Measurements from ENCODE around the gene EGR4. TPM values are rescaled to one million over a fixed set of nuclear protein-coding genes. Genes with fewer than 3 reads are reported as not detected.

EGR4 gene
- total RNA-seq, 2 experiments from 2014 or later = 0.14 to 0.17 TPM

DNA sequence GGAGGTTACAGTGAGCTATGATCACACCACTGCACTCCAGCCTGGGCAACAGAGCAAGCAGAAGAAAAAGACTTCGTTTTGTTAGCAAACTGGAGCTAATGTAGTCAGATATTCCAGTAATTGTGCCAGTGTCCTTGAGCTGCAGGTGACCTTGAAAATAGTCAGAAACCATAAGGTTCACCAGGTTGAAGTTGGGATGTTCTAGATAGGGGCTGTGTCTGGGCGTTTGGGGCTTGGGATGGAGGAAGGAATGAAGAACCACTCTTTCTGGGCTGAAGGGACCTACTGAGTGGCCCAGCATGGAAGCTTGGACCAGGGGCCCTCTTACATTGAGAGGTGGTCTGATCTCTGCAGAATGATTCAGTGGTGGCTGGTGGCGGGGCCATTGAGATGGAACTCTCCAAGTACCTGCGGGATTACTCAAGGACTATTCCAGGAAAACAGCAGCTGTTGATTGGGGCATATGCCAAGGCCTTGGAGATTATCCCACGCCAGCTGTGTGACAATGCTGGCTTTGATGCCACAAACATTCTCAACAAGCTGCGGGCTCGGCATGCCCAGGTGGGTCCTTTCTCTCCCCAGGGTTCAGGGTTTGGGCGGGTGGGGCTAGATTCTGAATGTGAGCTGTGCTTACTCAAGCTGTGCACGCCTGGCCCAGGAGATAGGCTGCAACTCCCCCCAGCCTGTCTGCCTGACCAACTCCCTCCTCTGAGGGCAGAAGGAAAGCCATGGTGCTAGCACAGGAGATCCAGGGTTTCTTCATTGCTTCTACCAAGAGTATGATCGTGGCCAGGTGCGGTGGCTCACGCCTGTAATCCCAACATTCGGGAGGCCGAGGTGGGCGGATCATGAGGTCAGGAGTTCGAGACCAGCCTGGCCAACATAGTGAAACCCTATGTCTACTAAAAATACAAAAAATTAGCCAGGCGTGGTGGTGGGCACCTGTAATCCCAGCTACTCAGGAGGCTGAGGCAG is 42.2 kb downstream of the EGR4 start:
- Histone ChIP-seq H3K27me3 (ENCODE audit: control insufficient read depth in 1 of 2, insufficient read depth in 2 of 2, low read length in 2 of 2) (no peaks in the 10 kb centered on the region), H3K9me3 (ENCODE audit: control insufficient read depth in 1 of 2, insufficient read depth in 1 of 2, low read length in 2 of 2) (no peaks in the 10 kb centered on the region), H3K4me1 (ENCODE audit: insufficient read depth, low read length) (no peaks in the 10 kb centered on the region), H3K4me3 (ENCODE audit: low read length) (no peak overlapping the region), H3K27ac (ENCODE audit: low read depth in 1 of 2, low read length in 2 of 2) (no peak overlapping the region), H3K36me3 (ENCODE audit: insufficient read depth, low read length) (peaks cover 80% of the 10 kb centered on the region)
- H3K4me1 Mint-ChIP-seq (ENCODE audit: low read depth) = peaks cover 2% of the 10 kb centered on the region
- intact Hi-C loops (cut with DNase I, micrococcal nuclease) = loop anchor here in 1 of 2 experiments (2.0 kb wide), 1 partner anchor 18 kb away; no protein-coding TSS in a partner anchor
- no peaks in the 10 kb centered on the region for H3K9me3 Mint-ChIP-seq
- H3K27me3 Mint-ChIP-seq = no peaks in the 10 kb centered on the region
- no peak for DNase-seq
- ATAC-seq (ENCODE audit: poor library complexity) = no peak
- ChIA-PET CTCF (interaction anchor here (1.4 kb wide), 2 partner anchors 39 to 74 kb away, joined by 3 to 4 read pairs; no protein-coding TSS in a partner anchor), POLR2A (interaction anchor here (1.6 kb wide), 1 partner anchor 18 kb away, joined by 6 read pairs; the partner anchor contains the start of genes CCT7 and PRADC1)
- no peak overlapping the region for H3K27ac Mint-ChIP-seq
- peaks cover 79% of the 10 kb centered on the region for H3K36me3 Mint-ChIP-seq (ENCODE audit: low read depth)
- H3K4me3 Mint-ChIP-seq = no peak overlapping the region
- TF ChIP-seq, protein P1, sequence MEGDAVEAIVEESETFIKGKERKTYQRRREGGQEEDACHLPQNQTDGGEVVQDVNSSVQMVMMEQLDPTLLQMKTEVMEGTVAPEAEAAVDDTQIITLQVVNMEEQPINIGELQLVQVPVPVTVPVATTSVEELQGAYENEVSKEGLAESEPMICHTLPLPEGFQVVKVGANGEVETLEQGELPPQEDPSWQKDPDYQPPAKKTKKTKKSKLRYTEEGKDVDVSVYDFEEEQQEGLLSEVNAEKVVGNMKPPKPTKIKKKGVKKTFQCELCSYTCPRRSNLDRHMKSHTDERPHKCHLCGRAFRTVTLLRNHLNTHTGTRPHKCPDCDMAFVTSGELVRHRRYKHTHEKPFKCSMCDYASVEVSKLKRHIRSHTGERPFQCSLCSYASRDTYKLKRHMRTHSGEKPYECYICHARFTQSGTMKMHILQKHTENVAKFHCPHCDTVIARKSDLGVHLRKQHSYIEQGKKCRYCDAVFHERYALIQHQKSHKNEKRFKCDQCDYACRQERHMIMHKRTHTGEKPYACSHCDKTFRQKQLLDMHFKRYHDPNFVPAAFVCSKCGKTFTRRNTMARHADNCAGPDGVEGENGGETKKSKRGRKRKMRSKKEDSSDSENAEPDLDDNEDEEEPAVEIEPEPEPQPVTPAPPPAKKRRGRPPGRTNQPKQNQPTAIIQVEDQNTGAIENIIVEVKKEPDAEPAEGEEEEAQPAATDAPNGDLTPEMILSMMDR (IDR thresholded peaks at IDR 0.05) = no peak

DNA sequence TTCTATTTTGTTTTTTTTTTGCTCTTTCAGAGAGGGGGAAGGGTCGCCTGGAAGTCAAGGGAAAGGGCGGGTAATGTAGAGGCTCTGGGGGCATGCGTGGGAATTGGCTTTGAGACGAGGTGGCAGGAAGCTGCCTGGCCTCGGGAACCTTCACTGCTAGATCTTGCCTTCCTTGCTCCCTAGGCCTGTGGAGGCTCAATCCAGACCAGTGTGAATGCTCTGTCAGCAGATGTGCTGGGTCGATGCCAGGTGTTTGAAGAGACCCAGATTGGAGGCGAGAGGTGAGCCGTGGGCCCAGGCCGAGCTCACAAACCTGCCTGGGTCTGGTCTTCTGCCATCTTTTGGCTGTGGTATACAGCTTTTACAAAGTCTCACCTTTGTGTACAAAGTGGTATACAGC is 43.7 kb downstream of the EGR4 start:
- Histone ChIP-seq H3K27me3 (ENCODE audit: control insufficient read depth in 1 of 2, insufficient read depth in 2 of 2, low read length in 2 of 2) (no peaks in the 10 kb centered on the region), H3K9me3 (ENCODE audit: control insufficient read depth in 1 of 2, insufficient read depth in 1 of 2, low read length in 2 of 2) (no peaks in the 10 kb centered on the region), H3K4me3 (ENCODE audit: low read length) (no peak overlapping the region), H3K27ac (ENCODE audit: low read depth in 1 of 2, low read length in 2 of 2) (no peak overlapping the region), H3K4me1 (ENCODE audit: insufficient read depth, low read length) (no peaks in the 10 kb centered on the region), H3K36me3 (ENCODE audit: insufficient read depth, low read length) (peaks cover 95% of the 10 kb centered on the region)
- no peaks in the 10 kb centered on the region for H3K9me3 Mint-ChIP-seq
- TF ChIP-seq, protein P1 (IDR thresholded peaks at IDR 0.05) = no peak
- H3K4me1 Mint-ChIP-seq (ENCODE audit: low read depth) = peaks cover 7% of the 10 kb centered on the region
- ATAC-seq (ENCODE audit: poor library complexity) (no peak), DNase-seq (no peak)
- no peaks in the 10 kb centered on the region for H3K27me3 Mint-ChIP-seq
- intact Hi-C loops (cut with DNase I, micrococcal nuclease) = loop anchor here in 1 of 2 experiments (2.0 kb wide), 1 partner anchor 19 kb away; no protein-coding TSS in a partner anchor
- H3K27ac Mint-ChIP-seq = no peak overlapping the region
- ChIA-PET CTCF (interaction anchor here (1.4 kb wide), 1 partner anchor 37 kb away, joined by 3 read pairs; no protein-coding TSS in a partner anchor), POLR2A (no interaction called here)
- H3K36me3 Mint-ChIP-seq (ENCODE audit: low read depth) = peaks cover 95% of the 10 kb centered on the region
- no peak overlapping the region for H3K4me3 Mint-ChIP-seq

DNA sequence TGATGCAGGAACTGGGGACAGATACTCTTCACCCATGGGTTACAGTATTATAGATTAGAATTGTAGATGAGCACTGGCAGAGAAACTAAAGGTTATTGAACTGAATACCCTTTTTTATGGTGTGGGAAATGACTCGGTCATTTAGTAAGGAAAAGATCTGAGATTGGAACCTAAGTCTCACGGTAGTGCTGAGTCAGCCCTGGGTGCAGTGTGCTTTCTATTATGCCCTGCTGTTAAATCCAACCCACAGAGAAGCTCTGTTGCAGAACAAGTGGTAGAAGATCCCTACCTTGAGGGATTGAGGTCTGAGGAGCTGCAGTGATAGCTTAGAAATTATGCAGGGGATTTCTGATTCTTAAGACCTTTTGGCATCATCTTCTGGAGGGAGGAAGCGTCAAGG is 46.5 kb downstream of the EGR4 start:
- POLR2A ChIA-PET = interaction anchor here (1.8 kb wide), 1 partner anchor 13 kb away, joined by 11 read pairs; the partner anchor contains the start of genes CCT7 and PRADC1
- H3K27me3 Mint-ChIP-seq = no peaks in the 10 kb centered on the region
- no peak for DNase-seq
- peaks cover 94% of the 10 kb centered on the region for H3K36me3 Mint-ChIP-seq (ENCODE audit: low read depth)
- peaks cover 7% of the 10 kb centered on the region for H3K4me1 Mint-ChIP-seq (ENCODE audit: low read depth)
- intact Hi-C loops (cut with DNase I, micrococcal nuclease) = no loop called here
- Histone ChIP-seq H3K4me1 (ENCODE audit: insufficient read depth, low read length) (no peaks in the 10 kb centered on the region), H3K27ac (ENCODE audit: low read depth in 1 of 2, low read length in 2 of 2) (no peak overlapping the region), H3K27me3 (ENCODE audit: control insufficient read depth in 1 of 2, insufficient read depth in 2 of 2, low read length in 2 of 2) (no peaks in the 10 kb centered on the region), H3K4me3 (ENCODE audit: low read length) (no peak overlapping the region), H3K9me3 (ENCODE audit: control insufficient read depth in 1 of 2, insufficient read depth in 1 of 2, low read length in 2 of 2) (no peaks in the 10 kb centered on the region), H3K36me3 (ENCODE audit: insufficient read depth, low read length) (peaks cover 95% of the 10 kb centered on the region)
- H3K9me3 Mint-ChIP-seq = no peaks in the 10 kb centered on the region
- no peak for ATAC-seq (ENCODE audit: poor library complexity)
- no peak overlapping the region for H3K4me3 Mint-ChIP-seq
- no peak overlapping the region for H3K27ac Mint-ChIP-seq
- TF ChIP-seq, protein P1 (IDR thresholded peaks at IDR 0.05) = no peak
- CTCF ChIA-PET = interaction anchor here (1.2 kb wide), 1 partner anchor 69 kb away, joined by 3 read pairs; no protein-coding TSS in a partner anchor
